Left lung (tissue), 10 donors: ENCODE measurements around the gene MYLK3. TPM values are rescaled to one million over a fixed set of nuclear protein-coding genes. Genes with fewer than 3 reads are reported as not detected.

ENCODE experiments used
- ATAC-seq: fragments of 200-7000 bp; cut with Tn5 transposase; one replicate; pipeline ENCODE4 v1.9.1; 2020; ENCODE audit warnings: moderate library complexity
- DNase-seq, 4 donors: peaks; one replicate each; pipeline ENCODE4 v3.0.0-alpha.2; 2013 to 2020
- H3K27ac ChIP-seq, 2 donors: fragments of 200-600 bp; sonication (generic) in 1 of 2; one replicate each; pipeline versions ENCODE4 v1.5.0 to v1.8.0; 2020 to 2021
- H3K27me3 ChIP-seq, 2 donors: fragments of 200-600 bp; sonication (generic) in 1 of 2; one replicate each; pipeline versions ENCODE4 v1.5.0 to v1.8.0; 2020 to 2021
- H3K36me3 ChIP-seq, 2 donors: fragments of 200-600 bp; sonication (generic) in 1 of 2; one replicate each; pipeline versions ENCODE4 v1.5.0 to v1.8.0; 2020 to 2021
- H3K4me1 ChIP-seq, 2 donors: fragments of 200-600 bp; one replicate each; pipeline ENCODE4 v1.8.0; 2021
- H3K4me3 ChIP-seq, 2 donors: fragments of 200-600 bp; sonication (generic) in 1 of 2; one replicate each; pipeline versions ENCODE4 v1.5.0 to v1.8.0; 2020 to 2021; ENCODE audit warnings: mild to moderate bottlenecking in 1 of 2
- H3K9me3 ChIP-seq, 2 donors: fragments of 200-600 bp; sonication (generic) in 1 of 2; one replicate each; pipeline versions ENCODE4 v1.5.0 to v1.8.0; 2020 to 2021
- CTCF ChIP-seq, 2 donors: fragments of 200-600 bp; sonication (generic) in 1 of 2; IDR thresholded peaks; one replicate each; pipeline versions ENCODE4 v1.5.0 to v1.8.0; 2021; ENCODE audit warnings: antibody characterized with exemption in 2 of 2
- intact Hi-C, 2 donors: fragments of 100-400 bp; cut with DNase I; formaldehyde crosslinking; loops; one replicate each; pipeline versions ENCODE4 v1.11.2 to v1.14.2; 2022
- polyA plus RNA-seq, 6 donors: library from polyadenylated mRNA; unstranded; fragments of 120-200 nt; gene quantifications; one replicate each; pipeline ENCODE4 v1.2.1, GENCODE V29; 2013; ENCODE audit not compliant: insufficient read length in 6 of 6
- total RNA-seq, 2 donors: library from RNA; stranded (reverse); fragmentation: NEBNext Ultra II Directional; extraction: Animal tissue kit (Norgen Biotek cat#: 25700); gene quantifications; one replicate each; pipeline ENCODE4 v1.2.1, GENCODE V29; 2021
- donor health status: DM: no; HTN: yes; CAD: no.
- donor health status: DM: no; HTN: no; CAD: no.

MYLK3 gene
- total and polyA plus RNA-seq, 8 donors, result 0.03 to 1.2 (median 0.58) TPM

GRCh38 chr16:46720619-46721018 is 27.5 kb downstream of the MYLK3 start:
- DNase-seq (no peak), ATAC-seq (no peak)
- Histone ChIP-seq H3K4me3 (no peak overlapping the region), H3K9me3 (peaks cover 0 to 5% of the 10 kb centered on the region in 2 donors), H3K4me1 (no peaks in the 10 kb centered on the region), H3K27ac (no peak overlapping the region), H3K27me3 (no peaks in the 10 kb centered on the region), H3K36me3 (no peaks in the 10 kb centered on the region)
- no peak for TF ChIP-seq CTCF (IDR thresholded peaks at IDR 0.05)
- intact Hi-C loops, result no loop called here

GRCh38 chr16:46719528-46719927 is 28.6 kb downstream of the MYLK3 start:
- TF ChIP-seq CTCF (IDR thresholded peaks at IDR 0.05), result no peak
- no peaks in the 10 kb centered on the region for H3K27me3 ChIP-seq
- no peaks in the 10 kb centered on the region for H3K4me1 ChIP-seq
- intact Hi-C loops, result no loop called here
- no peak overlapping the region for H3K27ac ChIP-seq
- DNase-seq (no peak), ATAC-seq (no peak)
- no peaks in the 10 kb centered on the region for H3K36me3 ChIP-seq
- no peak overlapping the region for H3K4me3 ChIP-seq
- peaks cover 0 to 2% of the 10 kb centered on the region in 2 donors for H3K9me3 ChIP-seq

- Histone ChIP-seq H3K27me3 (no peaks in the 10 kb centered on the region), H3K36me3 (no peaks in the 10 kb centered on the region), H3K4me3 (no peak overlapping the region), H3K27ac (no peak overlapping the region), H3K9me3 (peaks cover 0 to 2% of the 10 kb centered on the region in 2 donors), H3K4me1 (peaks cover 0 to 3% of the 10 kb centered on the region in 2 donors)
- DNase-seq, result no peak
- intact Hi-C loops, result no loop called here
- ATAC-seq, result no peak
- TF ChIP-seq CTCF (IDR thresholded peaks at IDR 0.05), result no peak
Observed at GRCh38 chr16:46718214-46718613, 29.9 kb downstream of the MYLK3 start.

GRCh38 chr16:46717692-46718091 is 30.5 kb downstream of the MYLK3 start:
- no peak for ATAC-seq
- Histone ChIP-seq H3K36me3 (no peaks in the 10 kb centered on the region), H3K27me3 (no peaks in the 10 kb centered on the region), H3K9me3 (peaks cover 0 to 2% of the 10 kb centered on the region in 2 donors), H3K4me1 (peaks cover 0 to 3% of the 10 kb centered on the region in 2 donors), H3K27ac (no peak overlapping the region), H3K4me3 (no peak overlapping the region)
- intact Hi-C loops, result no loop called here
- no peak for TF ChIP-seq CTCF (IDR thresholded peaks at IDR 0.05)
- no peak for DNase-seq

- Histone ChIP-seq H3K27ac (no peak overlapping the region), H3K27me3 (no peaks in the 10 kb centered on the region), H3K4me3 (no peak overlapping the region), H3K9me3 (peaks cover 0 to 2% of the 10 kb centered on the region in 2 donors), H3K36me3 (no peaks in the 10 kb centered on the region), H3K4me1 (peaks cover 0 to 20% of the 10 kb centered on the region in 2 donors)
- DNase-seq (no peak), ATAC-seq (no peak)
- TF ChIP-seq CTCF (IDR thresholded peaks at IDR 0.05), result no peak
- intact Hi-C loops, result no loop called here
Observed at GRCh38 chr16:46715769-46716305, 32.3 kb downstream of the MYLK3 start.
